A549 treated with ZK216348 at 1 μM for 4 hours (cell line): ENCODE results near the gene FMC1. TPM values are rescaled to one million over a fixed set of nuclear protein-coding genes. Genes with fewer than 3 reads are reported as not detected.

Experiments
- total RNA-seq: library from RNA; stranded (reverse); fragments of 200-300 nt; extraction: Qiagen RNA extraction; gene quantifications from 5 replicates; pipeline ENCODE4 v1.2.3, GENCODE V29; 2022; ENCODE audit warnings: low read depth

The FMC1 gene
- 10.4 to 40.1 TPM (median 26.5 TPM) in 5 replicates for total RNA-seq

GRCh38 chr7:139341058-139341775 is at the start of gene FMC1:
Gene FMC1 (plus strand): TSS chr7:139341337. CDS start chr7:139341385, 48 bp downstream.

GRCh38 chr7:139359366-139360209 is 18.5 kb downstream of the FMC1 start, which contains the start of gene LUC7L2:
Gene LUC7L2 (plus strand): TSS chr7:139359894. CDS start chr7:139360262, 368 bp downstream.

Other genes starting within 250 kb of the FMC1 start
- gene ZC3HAV1, start 231.6 kb upstream of the FMC1 start, total RNA-seq = 28.3 to 35.6 TPM (median 34.3 TPM) in 5 replicates
- gene UBN2, start 110.1 kb upstream of the FMC1 start, total RNA-seq = 1.6 to 3.6 TPM (median 2.7 TPM) in 5 replicates
- gene LUC7L2, start 18.6 kb downstream of the FMC1 start, total RNA-seq = 31.2 to 44.7 TPM (median 39.0 TPM) in 5 replicates
- gene KLRG2, start 142.3 kb downstream of the FMC1 start, total RNA-seq = 0.64 to 1.4 TPM (median 1.2 TPM) in 5 replicates
- gene CLEC2L, start 182.3 kb downstream of the FMC1 start, total RNA-seq = 0.25 TPM in 1 of 5 replicates, not detected in the others